ENCODE results near the gene FOXL3. TPM values are rescaled to one million over a fixed set of nuclear protein-coding genes. Genes with fewer than 3 reads are reported as not detected.

FOXL3 gene
- total RNA-seq, 1 donor from 2014 or later = not detected

DNA sequence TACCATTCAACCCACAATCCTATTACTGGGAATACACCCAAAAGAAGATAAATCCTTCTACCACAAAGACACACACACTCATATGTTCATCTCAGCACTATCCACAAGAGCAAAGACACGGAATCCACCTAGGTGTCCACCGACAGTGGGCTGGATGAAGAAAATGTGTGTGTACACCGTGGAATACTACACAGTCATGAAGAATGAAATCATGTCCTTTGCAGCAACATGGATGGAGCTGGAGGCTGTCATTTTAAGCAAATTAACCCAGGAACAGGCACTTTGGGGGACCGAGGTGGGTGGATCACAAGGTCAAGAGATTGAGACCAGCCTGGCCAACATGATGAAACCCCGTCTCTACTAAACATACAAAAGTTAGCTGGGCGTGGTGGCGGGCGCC lies 8.3 kb upstream of the FOXL3 start:
- H3K9me3 Mint-ChIP-seq (ENCODE audit: low read depth) = peaks cover 4% of the 10 kb centered on the region
- no peaks in the 10 kb centered on the region for H3K36me3 Mint-ChIP-seq (ENCODE audit: insufficient read depth)
- peaks cover 10% of the 10 kb centered on the region for H3K4me1 Mint-ChIP-seq (ENCODE audit: low read depth)
- H3K4me3 Mint-ChIP-seq (ENCODE audit: low read depth) = no peak overlapping the region
- H3K27ac Mint-ChIP-seq = no peak overlapping the region
- TF ChIP-seq CTCF (IDR thresholded peaks at IDR 0.05; ENCODE audit: unreplicated experiment) = no peak
- peaks cover 31% of the 10 kb centered on the region for H3K27me3 Mint-ChIP-seq
- no peak for DNase-seq (ENCODE audit: low spot score, unreplicated experiment)

- Mint-ChIP-seq H3K4me3 (ENCODE audit: low read depth) (no peak overlapping the region), H3K27ac (no peak overlapping the region), H3K4me1 (ENCODE audit: low read depth) (peaks cover 10% of the 10 kb centered on the region), H3K9me3 (ENCODE audit: low read depth) (no peaks in the 10 kb centered on the region), H3K36me3 (ENCODE audit: insufficient read depth) (no peaks in the 10 kb centered on the region), H3K27me3 (peaks cover 33% of the 10 kb centered on the region)
- TF ChIP-seq CTCF (IDR thresholded peaks at IDR 0.05; ENCODE audit: unreplicated experiment) = no peak
- no peak for DNase-seq (ENCODE audit: low spot score, unreplicated experiment)
Measured at GRCh38 chr7:282621-283020, 7.3 kb upstream of the FOXL3 start.

- H3K27me3 Mint-ChIP-seq = peaks cover 43% of the 10 kb centered on the region
- H3K4me1 Mint-ChIP-seq (ENCODE audit: low read depth) = peaks cover 10% of the 10 kb centered on the region
- no peak overlapping the region for H3K27ac Mint-ChIP-seq
- no peaks in the 10 kb centered on the region for H3K9me3 Mint-ChIP-seq (ENCODE audit: low read depth)
- TF ChIP-seq CTCF (IDR thresholded peaks at IDR 0.05; ENCODE audit: unreplicated experiment) = no peak
- no peaks in the 10 kb centered on the region for H3K36me3 Mint-ChIP-seq (ENCODE audit: insufficient read depth)
- H3K4me3 Mint-ChIP-seq (ENCODE audit: low read depth) = peak overlapping the region; percentile 24
- DNase-seq (ENCODE audit: low spot score, unreplicated experiment) = no peak
Measured at GRCh38 chr7:284762-285722, 4.9 kb upstream of the FOXL3 start.

GRCh38 chr7:285731-286130 lies 4.2 kb upstream of the FOXL3 start:
- H3K4me3 Mint-ChIP-seq (ENCODE audit: low read depth) = no peak overlapping the region

DNA sequence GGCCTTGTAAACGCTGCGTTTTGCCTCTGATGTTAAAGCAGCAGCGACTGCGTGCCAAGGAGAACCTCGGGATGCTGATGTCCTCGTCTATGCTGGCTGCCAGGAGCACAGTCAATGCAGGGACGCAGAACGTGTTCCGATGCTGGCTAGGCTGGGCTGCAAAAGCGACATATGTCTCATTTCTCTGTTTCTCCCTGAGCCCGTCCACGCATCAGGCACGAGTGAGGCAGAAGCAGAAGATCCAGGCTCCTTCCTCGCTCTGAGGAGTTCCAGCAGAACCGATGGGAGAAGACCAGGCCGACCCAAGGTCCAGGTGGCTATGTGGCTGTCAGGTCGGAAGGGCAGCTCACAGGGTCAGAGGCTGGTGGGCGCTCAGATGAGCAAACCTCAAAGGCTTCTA lies 3.7 kb upstream of the FOXL3 start:
- no peak overlapping the region for H3K4me3 Mint-ChIP-seq (ENCODE audit: low read depth)
- H3K27me3 Mint-ChIP-seq = peaks cover 38% of the 10 kb centered on the region
- H3K27ac Mint-ChIP-seq = no peak overlapping the region
- no peak for DNase-seq (ENCODE audit: low spot score, unreplicated experiment)
- H3K9me3 Mint-ChIP-seq (ENCODE audit: low read depth) = no peaks in the 10 kb centered on the region
- peaks cover 10% of the 10 kb centered on the region for H3K4me1 Mint-ChIP-seq (ENCODE audit: low read depth)
- no peak for TF ChIP-seq CTCF (IDR thresholded peaks at IDR 0.05; ENCODE audit: unreplicated experiment)
- H3K36me3 Mint-ChIP-seq (ENCODE audit: insufficient read depth) = no peaks in the 10 kb centered on the region

More at GRCh38 chr7:285731-286130, 4.2 kb upstream of the FOXL3 start:
- TF ChIP-seq CTCF (IDR thresholded peaks at IDR 0.05; ENCODE audit: unreplicated experiment) = no peak
- no peak overlapping the region for H3K27ac Mint-ChIP-seq
- H3K9me3 Mint-ChIP-seq (ENCODE audit: low read depth) = no peaks in the 10 kb centered on the region
- DNase-seq (ENCODE audit: low spot score, unreplicated experiment) = no peak
- no peaks in the 10 kb centered on the region for H3K36me3 Mint-ChIP-seq (ENCODE audit: insufficient read depth)
- peaks cover 10% of the 10 kb centered on the region for H3K4me1 Mint-ChIP-seq (ENCODE audit: low read depth)
- peaks cover 39% of the 10 kb centered on the region for H3K27me3 Mint-ChIP-seq

Measured in progenitor cell of endocrine pancreas (in vitro differentiated cells).